Measurements from ENCODE around the gene ST3GAL5. TPM values are rescaled to one million over a fixed set of nuclear protein-coding genes. Genes with fewer than 3 reads are reported as not detected.

ST3GAL5 gene
- total RNA-seq, 1 donor from 2014 or later: 20.0 TPM

DNA sequence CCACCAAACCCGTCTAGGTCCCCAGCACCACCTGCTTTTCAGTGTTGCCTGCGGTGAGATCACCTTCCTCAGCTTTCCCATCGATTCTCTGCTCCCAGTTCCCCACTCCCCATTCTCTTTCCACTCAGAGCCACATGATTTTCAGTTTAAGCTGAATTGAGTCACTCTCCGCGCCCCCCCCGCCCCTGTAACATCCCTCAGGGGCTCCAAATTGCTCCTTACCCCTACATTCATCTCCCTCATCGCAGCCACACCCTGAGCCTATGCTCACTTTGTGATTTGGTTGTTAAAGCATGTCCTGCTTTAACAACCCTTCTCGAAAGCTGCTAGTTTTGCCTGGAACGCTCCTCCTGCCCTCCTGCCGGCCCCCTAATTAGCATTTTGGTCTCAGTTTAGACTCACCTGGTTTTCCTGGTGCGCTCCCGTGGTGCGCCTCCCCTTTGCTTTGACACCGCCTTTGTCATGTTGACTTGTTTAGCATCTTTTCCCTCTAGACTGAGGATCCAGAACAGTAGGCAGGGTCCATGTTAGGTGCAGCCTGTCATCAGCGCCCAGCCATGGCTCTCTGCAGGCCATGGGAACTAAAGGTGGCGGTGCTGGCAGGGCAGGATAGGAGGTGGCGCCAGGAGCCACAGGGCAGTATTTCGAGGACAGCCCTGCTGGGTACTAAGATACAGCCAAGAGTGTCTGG, 60.8 kb downstream of the ST3GAL5 start:
- H3K4me3 ChIP-seq (ENCODE audit: insufficient read depth, low read depth, low read length): no peak overlapping the region
- Mint-ChIP-seq H3K27me3 (ENCODE audit: low read depth, unreplicated experiment) (peaks cover 19% of the 10 kb centered on the region), H3K27ac (ENCODE audit: unreplicated experiment) (no peak overlapping the region), H3K9me3 (ENCODE audit: unreplicated experiment) (peaks cover 2% of the 10 kb centered on the region), H3K4me1 (ENCODE audit: low read depth, unreplicated experiment) (peaks cover 4% of the 10 kb centered on the region), H3K36me3 (ENCODE audit: low read depth, unreplicated experiment) (no peaks in the 10 kb centered on the region), H3K4me3 (ENCODE audit: unreplicated experiment) (no peak overlapping the region)
- H2AFZ ChIP-seq (ENCODE audit: low read depth, low read length): peak overlapping the region; percentile 70
- H3K4me2 ChIP-seq (ENCODE audit: low read length): peak overlapping the region; percentile 78
- H3K79me2 ChIP-seq (ENCODE audit: insufficient read depth, low read length): no peaks in the 10 kb centered on the region
- H4K20me1 ChIP-seq (ENCODE audit: insufficient read depth, low read length): no peaks in the 10 kb centered on the region
- DNase-seq (ENCODE audit: low read depth): no peak
- H3K9ac ChIP-seq (ENCODE audit: low read length): peak overlapping the region; percentile 25
- H3K36me3 ChIP-seq (ENCODE audit: insufficient read depth, low read length): no peaks in the 10 kb centered on the region
- H3K27ac ChIP-seq (ENCODE audit: low read depth, low read length): no peak overlapping the region
- TF ChIP-seq CTCF (IDR thresholded peaks at IDR 0.05; ENCODE audit: insufficient read depth, low read depth, low read length) (no peak), EZH2 (IDR thresholded peaks at IDR 0.05; ENCODE audit: insufficient read depth, low read length) (no peak)
- H3K4me1 ChIP-seq (ENCODE audit: insufficient read depth, low read length): no peaks in the 10 kb centered on the region
- FAIRE-seq: no peak
- H3K27me3 ChIP-seq (ENCODE audit: insufficient read depth, low read length): no peaks in the 10 kb centered on the region
- H3K9me3 ChIP-seq (ENCODE audit: insufficient read depth, low read depth, low read length): no peaks in the 10 kb centered on the region

DNA sequence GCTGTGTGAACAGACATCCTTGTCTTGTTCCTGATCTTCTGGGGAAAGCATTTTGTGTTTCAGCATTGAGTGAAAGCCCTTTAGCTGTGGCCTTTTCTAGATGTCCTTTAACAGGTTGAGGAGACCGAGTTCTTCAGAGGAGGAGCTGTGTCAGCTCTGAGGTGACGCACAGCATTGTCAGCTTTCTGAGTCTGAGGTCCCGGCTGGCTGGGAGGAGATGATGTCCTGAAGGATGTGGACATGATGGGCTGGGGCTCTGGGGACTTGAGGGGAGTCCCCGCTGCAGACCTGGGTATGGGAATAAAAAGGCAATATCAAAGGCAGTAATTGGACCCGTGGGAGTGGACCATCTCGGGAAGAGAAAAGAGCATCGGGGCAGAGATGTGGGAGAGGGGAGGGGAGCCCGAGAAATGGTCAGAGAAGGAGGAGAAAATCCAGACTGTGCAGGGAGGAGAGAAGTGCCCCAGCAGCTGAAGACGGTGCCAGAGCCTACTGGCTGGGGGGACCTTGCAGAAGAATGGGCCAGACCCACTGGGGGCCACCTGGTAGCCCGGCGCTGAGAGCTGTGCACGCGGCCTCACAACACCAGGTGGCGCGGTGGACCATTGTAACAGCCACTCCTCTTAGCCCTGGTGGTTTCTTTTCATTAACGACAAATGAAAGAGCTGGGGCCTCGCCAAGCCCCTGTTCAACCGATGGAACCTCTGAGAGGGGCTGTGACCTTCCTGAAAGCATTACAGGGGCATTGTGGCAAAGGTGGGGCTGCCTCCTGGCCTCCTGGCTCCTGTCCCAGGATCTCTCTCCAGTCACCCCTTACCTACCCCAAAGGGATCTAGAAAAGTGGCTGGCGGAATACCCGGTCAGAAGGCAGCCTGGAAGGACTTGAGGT, 61.6 kb downstream of the ST3GAL5 start:
- Histone ChIP-seq H3K36me3 (ENCODE audit: insufficient read depth, low read length) (no peaks in the 10 kb centered on the region), H3K9ac (ENCODE audit: low read length) (peak overlapping the region; percentile 25), H3K27me3 (ENCODE audit: insufficient read depth, low read length) (no peaks in the 10 kb centered on the region), H3K79me2 (ENCODE audit: insufficient read depth, low read length) (no peaks in the 10 kb centered on the region), H3K27ac (ENCODE audit: low read depth, low read length) (no peak overlapping the region), H3K9me3 (ENCODE audit: insufficient read depth, low read depth, low read length) (no peaks in the 10 kb centered on the region), H3K4me2 (ENCODE audit: low read length) (peak overlapping the region; percentile 78), H3K4me3 (ENCODE audit: insufficient read depth, low read depth, low read length) (no peak overlapping the region), H2AFZ (ENCODE audit: low read depth, low read length) (peak overlapping the region; percentile 70), H4K20me1 (ENCODE audit: insufficient read depth, low read length) (no peaks in the 10 kb centered on the region), H3K4me1 (ENCODE audit: insufficient read depth, low read length) (no peaks in the 10 kb centered on the region)
- Mint-ChIP-seq H3K4me1 (ENCODE audit: low read depth, unreplicated experiment) (peaks cover 4% of the 10 kb centered on the region), H3K9me3 (ENCODE audit: unreplicated experiment) (peaks cover 2% of the 10 kb centered on the region), H3K4me3 (ENCODE audit: unreplicated experiment) (no peak overlapping the region), H3K27ac (ENCODE audit: unreplicated experiment) (no peak overlapping the region), H3K36me3 (ENCODE audit: low read depth, unreplicated experiment) (no peaks in the 10 kb centered on the region), H3K27me3 (ENCODE audit: low read depth, unreplicated experiment) (peaks cover 24% of the 10 kb centered on the region)
- TF ChIP-seq CTCF (IDR thresholded peaks at IDR 0.05; ENCODE audit: insufficient read depth, low read depth, low read length): peak; percentile 61
- TF ChIP-seq EZH2 (IDR thresholded peaks at IDR 0.05; ENCODE audit: insufficient read depth, low read length): no peak
- FAIRE-seq: no peak
- no peak for DNase-seq (ENCODE audit: low read depth)

Data from astrocyte (in vitro differentiated cells and primary cell).